Activated gamma-delta T cell treated with anti-CD3 and anti-CD28 coated beads, Interleukin-2, amount 50 U/mL, for 16 hours (primary cell): ENCODE measurements around the gene CHN1.

Experiments
- DNase-seq: peaks from one replicate; pipeline ENCODE4 v3.0.0-alpha.2; 2020; ENCODE audit warnings: low read depth

CHN1 gene

DNA sequence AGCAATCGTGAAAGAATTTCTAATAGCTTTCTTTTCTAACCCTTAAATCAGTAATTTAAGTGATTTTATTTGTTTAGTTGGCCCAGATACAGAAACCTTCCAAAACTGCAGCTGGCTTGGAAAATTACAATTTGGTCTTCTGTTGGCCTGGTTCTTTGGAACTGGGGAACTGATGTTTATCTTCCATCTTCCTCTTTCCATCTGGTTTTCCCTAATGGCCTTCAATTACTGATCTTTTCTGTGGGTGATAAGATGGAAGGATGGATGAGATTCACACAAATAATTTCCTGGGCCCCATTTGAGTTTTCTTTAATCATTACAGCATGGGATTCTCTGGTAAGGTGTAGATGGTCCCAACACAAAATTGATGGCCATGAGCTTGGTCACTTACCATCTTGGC is 134.4 kb downstream of the CHN1 start:
- no peak for DNase-seq

DNA sequence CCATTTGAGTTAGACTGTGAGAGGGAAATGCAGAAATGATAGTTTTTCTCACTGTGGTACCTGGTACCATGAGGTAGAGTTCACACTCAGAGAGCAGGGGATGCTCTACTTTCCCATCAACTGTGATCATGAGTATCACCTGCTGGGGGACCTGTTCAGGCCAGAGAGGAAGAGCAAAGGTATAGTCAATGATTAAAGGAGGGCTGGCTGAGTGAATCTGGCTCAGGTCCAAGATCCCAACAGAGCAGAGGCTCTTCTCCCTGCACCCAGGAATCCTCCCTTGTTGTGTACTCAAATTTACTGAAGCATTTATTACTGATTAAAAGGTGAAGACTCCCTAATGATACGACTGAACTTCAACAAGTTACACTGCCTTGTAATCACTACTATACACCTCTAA is 136.3 kb downstream of the CHN1 start:
- DNase-seq: no peak

DNA sequence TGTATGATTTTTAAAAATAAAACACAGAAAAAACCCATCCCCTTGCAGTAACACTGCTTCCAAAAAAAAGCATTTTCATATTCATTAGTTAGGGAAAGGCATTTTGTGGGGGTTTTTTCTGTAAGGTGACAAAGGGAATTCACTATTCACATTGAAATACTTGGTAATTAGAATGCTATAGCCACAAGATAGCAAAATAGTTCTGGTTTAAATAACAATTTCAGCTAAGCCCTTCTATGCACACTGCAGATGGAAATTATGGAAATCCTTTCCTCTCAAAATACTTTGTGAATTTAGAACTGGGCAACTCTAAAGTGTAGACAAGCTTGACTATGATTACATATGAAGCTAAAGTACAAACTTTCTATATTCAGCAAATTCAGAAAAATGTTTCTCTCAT is 138.8 kb downstream of the CHN1 start:
- DNase-seq: no peak

DNA sequence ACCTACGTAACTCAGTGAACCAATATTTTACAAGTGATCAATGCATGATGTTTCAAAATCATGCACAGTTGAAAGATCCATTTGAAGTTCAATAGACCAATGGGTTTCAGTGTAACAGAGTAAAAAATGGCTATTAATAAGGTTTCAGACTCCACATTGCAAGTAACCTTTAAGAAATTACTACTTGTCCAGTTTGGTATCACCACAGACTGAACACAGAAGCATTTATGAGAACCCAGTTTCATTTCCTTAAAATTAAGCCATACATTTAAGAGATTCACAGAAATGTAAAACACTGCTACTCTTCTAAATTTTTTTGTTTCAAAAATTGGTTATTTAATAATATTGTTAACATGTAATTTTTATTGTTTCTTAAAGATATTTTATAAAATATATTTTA is 142.0 kb downstream of the CHN1 start:
- no peak for DNase-seq

DNA sequence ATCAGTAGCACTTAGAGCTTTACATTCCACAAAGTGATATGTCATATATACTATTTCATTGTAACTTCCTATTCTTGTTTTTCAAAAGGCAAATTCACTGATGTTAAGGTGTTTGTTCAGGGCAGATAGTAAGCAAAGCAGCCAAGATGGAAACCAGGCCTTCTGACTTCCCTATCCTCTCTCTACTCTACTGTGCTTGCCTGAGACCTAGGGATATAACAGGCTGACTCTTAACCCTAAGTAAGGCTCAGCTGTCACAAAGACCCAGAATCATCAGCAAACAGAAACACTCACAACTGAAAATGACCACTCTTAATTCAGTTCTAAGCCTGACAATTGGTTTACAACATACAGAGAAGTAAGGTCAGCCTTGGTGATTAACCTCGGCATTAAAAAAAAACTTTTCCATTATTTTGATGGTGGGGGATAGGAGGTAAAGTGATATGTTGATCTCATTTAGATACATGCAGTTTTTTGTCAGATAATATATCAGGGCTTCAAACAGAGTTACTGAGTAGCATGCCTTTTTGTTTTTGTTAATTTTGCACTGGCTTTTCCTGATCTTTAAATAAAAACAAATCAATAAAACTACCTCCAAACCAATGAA is 145.5 kb downstream of the CHN1 start:
- DNase-seq: no peak

DNA sequence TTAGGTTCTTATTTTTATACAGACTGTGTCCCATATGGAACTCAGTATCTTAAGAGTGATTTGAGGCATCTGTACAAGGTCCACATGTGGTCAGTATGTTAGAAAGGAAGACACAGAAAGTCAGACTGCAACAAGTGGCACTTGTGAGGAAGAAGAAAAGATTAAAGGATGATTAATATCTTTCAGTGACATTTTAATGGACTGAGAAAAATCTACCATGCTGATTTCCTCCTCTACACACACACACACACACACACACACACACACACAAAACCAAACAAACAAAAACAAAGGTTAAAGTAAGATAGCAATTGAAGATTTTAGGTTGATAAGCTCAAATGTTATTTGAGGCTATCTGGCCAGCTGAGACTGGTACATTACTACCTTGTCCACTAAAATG is 146.4 kb downstream of the CHN1 start:
- DNase-seq: no peak

DNA sequence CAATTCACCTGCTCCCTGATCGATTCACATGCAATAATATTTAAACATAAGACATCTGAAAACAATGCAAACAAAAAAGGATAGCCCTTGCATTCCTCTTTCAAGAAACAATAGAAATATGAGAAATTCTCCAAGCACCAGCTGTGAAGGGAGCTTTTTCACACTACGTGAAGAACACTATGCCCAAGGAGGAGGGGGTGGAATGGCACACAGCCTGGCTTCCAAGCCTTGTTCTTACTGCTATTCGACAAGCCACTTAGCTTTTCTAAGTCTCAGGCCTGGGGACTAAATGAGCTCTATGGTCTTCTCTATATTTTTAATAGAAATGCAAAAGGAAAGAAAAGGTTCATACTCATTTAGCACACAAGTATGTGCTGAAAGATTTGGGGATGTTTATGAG is 148.7 kb downstream of the CHN1 start:
- no peak for DNase-seq

DNA sequence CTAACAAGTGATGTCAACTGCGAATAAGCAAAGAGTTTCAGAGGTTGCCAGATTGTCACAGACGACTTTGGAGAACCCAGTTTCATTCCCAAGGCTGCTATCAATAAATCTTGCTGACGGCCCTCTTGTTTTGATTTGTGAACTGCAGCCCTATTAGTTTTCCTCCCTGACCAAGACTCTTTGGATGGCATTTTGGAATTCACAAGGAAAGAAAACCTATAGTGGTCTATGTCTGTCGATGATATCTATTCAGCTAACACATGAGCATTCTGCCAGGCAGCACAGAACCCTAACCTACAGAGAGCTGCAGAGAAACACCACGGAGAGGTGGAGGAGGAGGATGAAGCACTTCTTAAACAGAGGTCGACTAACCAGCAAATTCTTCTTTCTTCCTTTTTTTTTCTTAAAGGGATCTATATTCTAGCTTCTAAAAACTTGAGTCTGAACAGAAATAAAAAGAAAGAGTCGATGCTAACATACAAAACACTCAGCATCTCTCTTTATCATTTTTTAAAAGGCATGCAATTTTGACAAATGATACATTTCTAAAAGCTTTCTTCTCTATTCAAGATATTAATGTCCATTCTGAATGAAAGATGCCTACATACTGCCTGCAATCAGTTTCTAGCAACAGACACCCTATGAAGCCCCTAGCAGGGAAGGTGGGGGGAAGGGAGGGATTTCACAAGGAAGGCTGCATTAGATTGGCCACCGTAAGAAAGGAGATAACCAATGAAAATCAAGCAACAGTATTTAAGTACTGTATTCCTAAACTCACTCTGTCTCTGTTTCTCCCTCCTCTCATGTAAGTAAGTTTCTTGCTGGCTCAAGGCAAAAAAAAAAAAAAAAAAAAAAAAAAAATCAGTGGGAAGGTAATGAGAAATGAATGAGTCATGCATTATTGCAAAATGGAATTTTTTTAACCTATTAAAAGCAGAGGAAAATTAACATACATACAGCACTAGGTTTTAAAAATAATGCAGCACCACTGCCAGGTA is 157.9 kb downstream of the CHN1 start:
- DNase-seq: no peak

DNA sequence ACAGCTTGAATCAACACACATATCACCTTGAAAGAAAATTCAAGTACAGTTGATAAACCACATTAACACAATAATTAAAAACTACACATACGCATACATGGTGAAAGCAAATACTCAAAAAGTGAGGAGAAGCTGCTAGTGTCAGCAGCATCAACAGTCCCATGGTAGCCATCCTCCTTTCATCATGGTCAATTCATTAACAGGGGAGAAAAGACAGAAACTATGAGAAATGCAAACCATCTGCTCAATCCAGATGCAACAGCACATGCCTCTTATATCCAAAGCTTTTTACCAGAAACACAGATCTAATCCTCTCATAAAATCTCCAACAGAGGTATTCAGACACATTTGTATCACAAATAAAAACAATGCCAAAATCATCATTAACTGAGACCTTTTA is 159.0 kb downstream of the CHN1 start:
- no peak for DNase-seq

DNA sequence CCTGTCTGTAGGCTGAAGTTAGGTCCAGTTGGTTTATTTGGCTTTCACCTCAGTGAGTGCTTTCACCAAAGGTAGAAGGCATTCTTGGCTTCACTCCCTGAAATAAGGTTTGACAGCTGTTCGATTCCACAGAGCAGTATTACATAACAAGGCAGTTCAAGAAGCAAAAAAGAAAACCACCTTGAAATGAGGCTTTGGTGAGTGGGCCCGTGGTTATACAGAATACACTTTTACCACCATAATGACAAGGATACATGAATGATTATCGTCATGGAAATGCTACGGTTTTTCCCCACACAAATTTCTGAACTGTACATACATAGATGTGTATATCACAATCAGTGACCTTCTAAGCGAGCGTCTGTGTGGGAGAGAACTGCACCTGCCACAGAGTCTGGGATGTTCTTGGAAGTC is 160.9 kb downstream of the CHN1 start:
- no peak for DNase-seq

DNA sequence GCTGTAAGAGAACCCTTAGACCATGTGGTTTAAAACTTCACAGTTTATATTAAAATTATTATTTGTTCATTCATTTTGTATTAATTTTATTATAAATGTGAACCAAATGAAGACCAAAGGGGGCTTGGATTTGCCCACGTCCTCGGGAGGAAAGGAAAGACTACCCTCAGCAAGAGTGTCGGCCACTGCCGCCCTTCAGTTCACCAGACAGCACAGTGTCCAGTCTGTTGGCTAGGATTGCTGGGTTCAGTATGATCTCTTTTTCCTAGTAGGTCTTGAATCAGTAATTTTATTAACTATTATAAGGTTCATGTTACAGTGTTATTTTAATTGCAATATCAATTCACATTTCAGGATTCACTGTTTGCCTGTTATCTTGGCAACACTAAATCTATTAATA is 162.7 kb downstream of the CHN1 start:
- DNase-seq: no peak

DNA sequence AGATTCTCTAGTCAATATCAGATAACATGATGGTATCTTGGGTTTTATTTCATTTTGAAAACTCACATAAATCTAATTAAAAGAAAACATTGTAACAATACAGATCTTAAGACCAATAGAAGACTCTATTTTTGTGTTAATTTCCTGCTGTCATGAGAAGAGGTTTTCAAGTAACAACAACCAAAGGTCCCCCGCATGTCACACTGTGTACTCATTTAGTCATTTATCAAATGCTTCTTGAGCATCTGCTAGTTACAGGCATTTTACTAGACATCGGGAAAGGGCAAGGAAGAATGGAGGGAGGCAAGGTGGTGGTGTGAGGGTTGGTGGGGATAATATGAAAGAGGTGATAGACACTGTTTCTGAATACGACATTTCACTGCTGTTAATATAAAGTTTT is 163.2 kb downstream of the CHN1 start:
- no peak for DNase-seq

DNA sequence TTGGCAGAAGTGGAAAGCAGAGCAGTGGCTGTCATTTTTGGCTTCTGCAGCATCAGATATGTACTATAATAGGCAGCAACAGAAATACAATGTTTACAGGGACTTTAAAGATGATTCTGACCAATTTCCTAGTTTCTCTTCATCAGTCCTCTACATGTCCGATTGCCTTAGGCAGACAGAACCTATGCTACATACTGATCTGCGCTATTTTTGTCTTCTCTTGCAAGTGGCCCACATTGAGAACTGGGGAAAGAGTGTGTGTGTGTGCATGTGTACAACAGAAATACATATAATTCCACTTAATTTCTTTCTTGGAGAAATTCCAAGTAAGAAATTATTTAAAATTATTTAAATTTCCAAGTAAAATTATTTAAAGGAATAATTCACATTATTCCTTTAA is 163.8 kb downstream of the CHN1 start:
- no peak for DNase-seq

DNA sequence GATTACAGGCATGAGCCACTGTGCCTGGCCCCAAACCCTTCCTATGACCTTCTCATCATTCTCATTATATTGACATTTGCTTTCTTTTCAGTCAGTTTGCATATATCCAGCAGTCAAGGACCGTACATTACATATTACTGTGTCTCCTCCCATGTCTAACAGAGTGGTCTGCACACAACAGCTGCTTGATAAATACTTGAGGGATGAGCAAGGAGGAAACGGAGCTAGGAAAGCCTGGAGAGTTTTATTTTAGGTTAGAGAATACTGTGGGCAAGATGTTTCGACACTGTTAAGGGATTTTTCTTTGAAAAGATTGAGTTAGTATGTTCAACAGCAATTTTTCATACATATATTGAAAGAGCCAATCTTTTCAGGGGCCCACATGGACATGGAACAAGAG is 164.7 kb downstream of the CHN1 start:
- DNase-seq: no peak

DNA sequence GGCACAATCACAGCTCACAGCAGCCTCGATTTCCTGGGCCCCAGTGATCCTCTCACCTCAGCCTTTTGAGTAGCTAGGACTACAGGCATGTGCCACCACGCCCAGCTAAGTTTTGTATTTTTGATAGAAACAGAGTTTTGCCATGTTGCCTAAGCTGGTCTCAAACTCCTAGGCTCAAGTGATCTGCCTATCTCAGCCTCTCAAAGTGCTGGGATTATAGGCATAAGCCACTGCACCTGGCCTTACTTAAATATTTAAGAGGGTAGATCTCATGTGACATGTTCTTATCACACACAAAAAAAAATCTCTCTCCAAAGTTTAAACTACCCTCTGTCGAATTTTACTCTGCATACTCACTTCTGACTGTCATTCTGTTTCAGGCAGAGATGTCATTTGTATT is 165.5 kb downstream of the CHN1 start:
- no peak for DNase-seq

DNA sequence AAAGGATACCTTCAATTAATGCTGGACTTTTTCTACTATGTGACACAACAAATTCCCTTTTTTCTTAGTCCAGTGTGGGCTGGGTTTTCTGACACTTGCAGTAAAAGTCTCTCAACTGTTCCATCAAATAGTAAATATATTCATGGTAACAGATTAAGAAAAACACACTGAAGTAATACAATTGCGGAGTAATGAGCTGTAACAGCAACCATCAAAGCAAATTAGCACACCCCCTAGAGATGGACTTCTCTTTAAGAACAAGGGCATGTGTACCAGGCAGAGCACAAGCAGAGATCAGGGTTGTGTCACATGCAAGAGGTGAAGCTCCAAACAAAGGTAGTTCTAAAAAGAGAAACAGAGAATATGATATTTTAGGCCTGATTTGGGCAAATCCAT is 168.2 kb downstream of the CHN1 start:
- DNase-seq: no peak

DNA sequence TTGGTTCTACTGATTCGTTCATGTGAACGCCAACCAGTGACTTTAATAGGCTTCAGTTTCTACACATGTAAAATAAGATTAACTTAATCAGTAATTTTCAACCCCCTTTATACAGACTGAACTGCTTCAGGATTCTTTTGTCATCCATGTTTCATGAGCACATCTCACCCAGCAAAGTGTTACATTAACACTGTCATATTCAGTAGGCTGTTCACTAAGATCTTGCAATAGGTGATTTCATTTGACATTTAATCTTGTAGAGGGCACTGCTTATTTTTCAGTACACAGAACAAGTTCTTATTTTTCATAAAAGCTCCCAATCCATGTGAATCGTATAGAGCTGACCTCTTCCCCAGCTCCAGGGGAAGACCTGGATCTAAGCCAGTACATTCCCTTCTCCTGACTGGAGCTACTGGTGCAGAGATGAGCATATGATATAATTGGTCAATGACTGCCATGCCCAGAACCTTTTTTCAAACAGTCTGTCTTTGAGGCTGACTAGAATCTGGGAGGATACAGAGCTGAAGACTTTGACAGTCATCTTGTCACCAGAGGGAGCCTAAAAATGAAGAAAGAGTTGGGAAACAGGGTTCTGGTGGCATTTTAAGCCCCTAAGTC is 168.7 kb downstream of the CHN1 start:
- no peak for DNase-seq

DNA sequence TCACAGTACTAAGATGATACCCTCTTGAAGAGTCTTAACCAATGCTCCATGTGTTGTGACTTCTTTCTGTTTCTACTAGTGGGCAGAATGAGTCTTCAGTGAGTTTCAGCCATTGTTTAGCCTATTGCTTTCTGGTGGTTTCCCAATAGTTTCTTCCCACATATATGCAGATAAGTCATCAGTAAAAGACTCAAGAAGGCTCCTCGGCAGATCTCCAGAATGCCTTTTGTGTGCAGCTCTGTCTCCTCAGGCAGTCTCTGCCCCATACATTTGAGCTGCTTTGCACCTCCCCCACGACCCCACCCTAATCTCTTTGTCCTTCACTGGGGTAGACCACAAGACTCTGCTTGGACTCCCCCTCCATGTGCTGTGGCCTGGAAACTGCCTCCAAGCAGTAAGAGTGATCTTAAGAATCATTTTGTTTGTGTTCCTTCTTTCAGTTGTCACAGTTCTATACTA is 169.4 kb downstream of the CHN1 start:
- no peak for DNase-seq

DNA sequence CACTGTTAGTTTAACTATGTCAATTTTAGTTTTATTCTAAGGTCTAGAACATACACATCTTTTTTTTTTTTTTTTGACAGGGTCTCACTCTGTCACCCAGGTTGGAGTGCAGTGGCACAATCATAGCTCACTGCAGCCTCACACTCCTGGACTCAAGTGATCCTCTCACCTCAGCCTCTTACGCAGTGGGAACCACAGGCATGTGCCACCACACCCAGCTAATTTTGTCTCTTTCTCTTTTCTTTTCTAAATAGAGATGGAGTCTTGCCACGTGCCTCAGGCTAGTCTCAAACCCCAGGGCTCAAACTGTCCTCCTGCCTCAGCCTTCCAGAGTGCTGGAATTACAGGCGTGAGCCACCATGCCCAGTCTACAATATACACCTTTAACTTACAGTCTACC is 171.4 kb downstream of the CHN1 start:
- no peak for DNase-seq

DNA sequence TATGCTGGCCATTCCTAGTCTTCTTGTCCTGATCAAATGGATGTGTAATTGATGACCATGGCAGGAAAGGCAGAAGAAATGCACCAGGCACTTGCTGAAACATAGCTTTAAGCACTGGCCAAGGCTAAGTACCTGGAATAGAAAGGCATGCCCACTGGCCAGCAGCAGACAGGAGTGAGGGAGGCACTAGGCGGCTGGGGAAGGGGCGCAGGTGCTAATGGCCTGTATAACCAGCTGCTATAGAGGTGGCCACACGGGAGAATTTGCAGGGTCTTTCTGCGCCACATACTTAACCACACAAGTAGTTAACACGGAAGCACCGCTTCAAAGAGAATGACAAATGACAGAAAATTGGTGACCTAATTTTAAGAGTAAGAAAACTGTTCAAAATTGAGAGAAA is 174.6 kb downstream of the CHN1 start:
- DNase-seq: no peak

DNA sequence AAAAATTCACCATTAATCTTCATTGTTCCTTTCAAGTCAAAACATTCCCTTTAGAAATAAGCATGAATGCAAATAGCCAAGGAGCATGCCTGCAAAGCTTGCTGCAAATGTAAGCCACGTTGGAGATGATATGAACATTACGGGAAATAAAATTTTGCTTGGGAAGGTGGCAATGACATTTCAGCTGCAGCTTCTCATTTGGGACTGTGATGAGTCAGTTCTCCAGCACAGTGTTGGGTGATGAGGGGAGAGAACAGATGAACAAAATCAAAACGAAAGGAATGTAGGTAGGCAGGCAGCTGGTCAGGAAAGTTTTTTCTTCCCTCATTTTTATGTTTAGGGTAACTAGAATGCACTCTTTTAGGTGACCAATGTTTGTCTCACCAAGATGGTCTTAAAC is 175.6 kb downstream of the CHN1 start:
- no peak for DNase-seq

DNA sequence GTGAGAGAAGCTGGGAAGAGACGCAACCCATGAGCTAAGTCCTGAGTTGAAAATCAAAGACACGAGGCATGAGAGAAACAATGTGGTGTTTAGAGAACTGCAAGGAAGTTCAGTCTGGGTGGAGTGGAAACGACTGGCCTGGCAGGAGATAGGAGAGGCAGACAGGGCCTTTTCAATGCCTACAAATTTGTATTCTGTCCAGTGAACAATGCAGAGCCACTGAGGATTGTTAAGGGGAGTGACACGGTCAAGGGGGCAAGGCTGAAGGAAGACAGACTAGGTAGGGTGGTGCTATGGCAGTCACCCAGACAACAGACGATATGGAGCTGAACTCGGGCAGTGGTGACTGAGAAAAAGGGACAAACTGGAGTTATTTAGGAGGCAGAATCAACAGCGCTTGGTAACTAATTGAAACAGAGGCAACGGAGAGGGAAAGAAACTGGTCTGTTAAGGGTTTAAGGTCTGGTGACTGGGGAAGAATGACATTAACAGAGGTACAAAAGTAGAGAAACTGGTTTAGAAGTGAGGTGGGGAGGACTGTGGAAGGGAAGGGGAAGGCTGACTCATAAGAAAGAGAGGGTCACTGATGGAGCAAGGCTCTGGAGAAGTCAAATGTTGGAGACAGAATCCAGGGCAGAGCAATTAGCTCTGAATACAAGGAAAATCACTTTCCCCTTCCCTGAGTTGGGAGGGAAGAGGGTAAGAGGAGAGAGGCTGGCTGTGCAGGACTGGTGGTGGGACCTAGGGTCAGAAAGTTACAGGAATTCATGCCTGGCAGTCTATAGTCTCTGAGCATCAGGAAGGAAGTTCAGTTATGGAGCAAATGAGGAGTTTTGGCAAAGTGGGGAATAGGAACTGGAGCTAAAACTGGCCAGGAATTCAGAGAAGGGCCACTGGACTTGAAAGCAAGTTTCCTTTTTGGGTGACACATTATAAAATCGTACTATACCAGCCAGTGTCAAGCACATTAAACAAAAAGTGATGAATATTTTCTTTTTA is 177.5 kb downstream of the CHN1 start:
- DNase-seq: no peak
